ENCODE measurements around the gene KLHDC10. TPM values are rescaled to one million over a fixed set of nuclear protein-coding genes. Genes with fewer than 3 reads are reported as not detected.

KLHDC10 gene
- polyA plus RNA-seq, 2 of the 4 experiments (the other 2 are of a cell fraction) = 25.7 to 35.0 TPM

DNA sequence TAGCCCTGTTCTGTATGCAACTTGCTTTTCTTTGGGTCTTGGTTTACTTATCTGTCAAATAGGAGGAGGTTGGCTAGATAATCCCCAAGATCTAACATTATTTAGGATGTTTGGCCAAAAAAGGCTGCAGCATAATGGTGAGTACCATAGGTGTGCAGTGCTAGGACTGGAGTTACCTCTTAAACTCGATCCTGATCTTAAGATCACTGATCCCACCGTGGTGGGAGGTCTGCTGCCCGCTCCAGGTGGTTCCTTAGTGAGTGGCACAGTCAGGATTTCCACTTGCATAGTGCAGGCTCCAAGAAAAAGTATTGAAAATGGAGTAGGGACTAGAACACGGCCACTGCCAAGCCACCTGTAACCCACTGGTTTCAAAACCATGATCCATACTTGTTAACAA lies 66.9 kb downstream of the KLHDC10 start:
- H3K9me3 ChIP-seq = no peaks in the 10 kb centered on the region
- no peak for DNase-seq (ENCODE audit: low read depth in 1 of 2, low spot score in 1 of 2)
- no peak overlapping the region for H3K27ac ChIP-seq
- CTCF ChIA-PET = no interaction called here
- H3K4me3 ChIP-seq = no peak overlapping the region
- no peak for TF ChIP-seq SMC3 (IDR thresholded peaks at IDR 0.05)
- TF ChIP-seq HOXB5 (CRISPR knock-in tag; IDR thresholded peaks at IDR 0.05) = no peak
- TF ChIP-seq FOXS1 (CRISPR knock-in tag; IDR thresholded peaks at IDR 0.05) = no peak
- no peak for TF ChIP-seq EHMT2 (IDR thresholded peaks at IDR 0.05; ENCODE audit: low read depth)
- no peak for TF ChIP-seq CHD2 (IDR thresholded peaks at IDR 0.05; ENCODE audit: low read length, partially characterized antibody)
- no peak for TF ChIP-seq RAD21 (conservative IDR thresholded peaks at IDR 0.05 in 1 of 2, IDR thresholded peaks at IDR 0.05 in 1 of 2)
- TF ChIP-seq, protein P1, sequence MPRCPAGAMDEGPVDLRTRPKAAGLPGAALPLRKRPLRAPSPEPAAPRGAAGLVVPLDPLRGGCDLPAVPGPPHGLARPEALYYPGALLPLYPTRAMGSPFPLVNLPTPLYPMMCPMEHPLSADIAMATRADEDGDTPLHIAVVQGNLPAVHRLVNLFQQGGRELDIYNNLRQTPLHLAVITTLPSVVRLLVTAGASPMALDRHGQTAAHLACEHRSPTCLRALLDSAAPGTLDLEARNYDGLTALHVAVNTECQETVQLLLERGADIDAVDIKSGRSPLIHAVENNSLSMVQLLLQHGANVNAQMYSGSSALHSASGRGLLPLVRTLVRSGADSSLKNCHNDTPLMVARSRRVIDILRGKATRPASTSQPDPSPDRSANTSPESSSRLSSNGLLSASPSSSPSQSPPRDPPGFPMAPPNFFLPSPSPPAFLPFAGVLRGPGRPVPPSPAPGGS (IDR thresholded peaks at IDR 0.05) = no peak
- TF ChIP-seq RFX5 (IDR thresholded peaks at IDR 0.05) = no peak
- TF ChIP-seq, protein P2, sequence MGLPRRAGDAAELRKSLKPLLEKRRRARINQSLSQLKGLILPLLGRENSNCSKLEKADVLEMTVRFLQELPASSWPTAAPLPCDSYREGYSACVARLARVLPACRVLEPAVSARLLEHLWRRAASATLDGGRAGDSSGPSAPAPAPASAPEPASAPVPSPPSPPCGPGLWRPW (IDR thresholded peaks at IDR 0.05) = no peak
- TF ChIP-seq FOSB (CRISPR knock-in tag; IDR thresholded peaks at IDR 0.05) = no peak
- no peak for TF ChIP-seq HOXB13 (CRISPR knock-in tag; IDR thresholded peaks at IDR 0.05; ENCODE audit: low read depth)
- no peak for TF ChIP-seq CBX8 (IDR thresholded peaks at IDR 0.05)
- TF ChIP-seq, protein P3, sequence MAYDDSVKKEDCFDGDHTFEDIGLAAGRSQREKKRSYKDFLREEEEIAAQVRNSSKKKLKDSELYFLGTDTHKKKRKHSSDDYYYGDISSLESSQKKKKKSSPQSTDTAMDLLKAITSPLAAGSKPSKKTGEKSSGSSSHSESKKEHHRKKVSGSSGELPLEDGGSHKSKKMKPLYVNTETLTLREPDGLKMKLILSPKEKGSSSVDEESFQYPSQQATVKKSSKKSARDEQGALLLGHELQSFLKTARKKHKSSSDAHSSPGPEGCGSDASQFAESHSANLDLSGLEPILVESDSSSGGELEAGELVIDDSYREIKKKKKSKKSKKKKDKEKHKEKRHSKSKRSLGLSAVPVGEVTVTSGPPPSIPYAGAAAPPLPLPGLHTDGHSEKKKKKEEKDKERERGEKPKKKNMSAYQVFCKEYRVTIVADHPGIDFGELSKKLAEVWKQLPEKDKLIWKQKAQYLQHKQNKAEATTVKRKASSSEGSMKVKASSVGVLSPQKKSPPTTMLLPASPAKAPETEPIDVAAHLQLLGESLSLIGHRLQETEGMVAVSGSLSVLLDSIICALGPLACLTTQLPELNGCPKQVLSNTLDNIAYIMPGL (CRISPR knock-in tag; IDR thresholded peaks at IDR 0.05; ENCODE audit: borderline replicate concordance) = no peak
- no peak for TF ChIP-seq EHF (CRISPR knock-in tag; IDR thresholded peaks at IDR 0.05)
- no peak for TF ChIP-seq CBX2 (IDR thresholded peaks at IDR 0.05; ENCODE audit: borderline replicate concordance, low read depth)
- no peak for TF ChIP-seq KDM1A (IDR thresholded peaks at IDR 0.05; ENCODE audit: low read depth)
- no peak for TF ChIP-seq MAFK (IDR thresholded peaks at IDR 0.05; ENCODE audit: partially characterized antibody)
- POLR2A ChIA-PET = no interaction called here
- H3K4me1 ChIP-seq = peaks cover 6% of the 10 kb centered on the region; the same call in 1 of the 3 replicates
- no peak for ATAC-seq
- no peak for FAIRE-seq
- no peak overlapping the region for H3K4me2 ChIP-seq
- WGBS (ENCODE audit: missing lambda C conversion rate) = 86% methylated on average over 4 of the region's 4 CpGs

DNA sequence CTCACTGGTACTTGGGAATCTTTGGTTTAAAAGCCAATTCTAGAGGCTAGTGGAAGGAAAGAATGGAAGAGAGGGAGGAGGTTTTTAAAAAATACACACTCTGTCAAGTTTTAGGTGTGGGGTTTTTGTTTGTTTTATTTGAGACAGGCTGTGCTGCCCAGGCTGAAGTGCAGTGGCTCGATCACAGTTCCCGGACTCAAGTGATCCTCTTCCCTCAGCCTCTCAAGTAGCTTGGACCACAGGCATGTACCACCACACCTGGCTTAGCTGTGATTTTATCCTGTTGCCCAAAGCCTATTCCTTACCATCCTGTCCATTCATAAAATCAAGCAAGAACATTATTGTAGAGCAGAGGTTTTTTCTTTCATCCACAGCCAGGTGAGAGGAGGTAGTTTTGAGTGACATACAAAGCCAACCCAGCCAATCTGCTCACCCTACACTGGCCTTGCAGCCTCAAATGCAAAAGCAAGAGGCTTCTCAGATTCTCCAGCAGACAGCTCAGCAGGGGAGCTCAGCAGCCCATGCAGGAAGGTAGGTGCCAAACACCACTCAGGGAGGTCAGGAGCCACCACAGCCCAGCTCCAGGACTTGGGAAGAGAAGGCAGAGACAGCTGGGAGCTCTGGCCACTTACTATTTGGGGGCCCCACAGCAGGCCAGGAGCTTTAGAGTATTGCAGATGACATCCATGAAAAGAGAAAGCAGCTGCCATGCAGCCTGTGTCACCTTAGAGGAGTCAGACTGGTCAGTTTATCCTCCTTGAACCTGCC lies 69.0 kb downstream of the KLHDC10 start:
- DNase-seq (ENCODE audit: low read depth in 1 of 2, low spot score in 1 of 2) (no peak), ATAC-seq (no peak; a peak in 2 of 6 replicates), FAIRE-seq (no peak)
- Histone ChIP-seq H3K4me1 (peaks cover 11% of the 10 kb centered on the region), H3K4me3 (no peak overlapping the region), H3K9me3 (no peaks in the 10 kb centered on the region), H3K4me2 (no peak overlapping the region), H3K27ac (no peak overlapping the region)
- WGBS (ENCODE audit: missing lambda C conversion rate) = 100% methylated on average over 2 of the region's 2 CpGs
- CTCF ChIA-PET = interaction anchor here (0.6 kb wide), 1 partner anchor 128 kb away, joined by 4 read pairs; no protein-coding TSS in a partner anchor
- POLR2A ChIA-PET = no interaction called here
- no peak for TF ChIP-seq FOSL2 (IDR thresholded peaks at IDR 0.05)
- TF ChIP-seq FOSL2 (CRISPR knock-in tag; IDR thresholded peaks at IDR 0.05) = no peak
- TF ChIP-seq, protein P2 (IDR thresholded peaks at IDR 0.05) = no peak
- TF ChIP-seq TFCP2L1 (CRISPR knock-in tag; IDR thresholded peaks at IDR 0.05) = no peak
- TF ChIP-seq SREBF2 (IDR thresholded peaks at IDR 0.05) = no peak
- TF ChIP-seq NPAS2 (CRISPR knock-in tag; IDR thresholded peaks at IDR 0.05; ENCODE audit: borderline replicate concordance) = no peak
- TF ChIP-seq POLR2A (IDR thresholded peaks at IDR 0.05; ENCODE audit: low read length) = no peak
- TF ChIP-seq, protein P1 (IDR thresholded peaks at IDR 0.05) = no peak
- no peak for TF ChIP-seq HOXB13 (CRISPR knock-in tag; IDR thresholded peaks at IDR 0.05; ENCODE audit: low read depth)
- TF ChIP-seq ZC3H11A (IDR thresholded peaks at IDR 0.05) = no peak
- no peak for TF ChIP-seq RARB (CRISPR knock-in tag; IDR thresholded peaks at IDR 0.05)
- TF ChIP-seq, protein P4, sequence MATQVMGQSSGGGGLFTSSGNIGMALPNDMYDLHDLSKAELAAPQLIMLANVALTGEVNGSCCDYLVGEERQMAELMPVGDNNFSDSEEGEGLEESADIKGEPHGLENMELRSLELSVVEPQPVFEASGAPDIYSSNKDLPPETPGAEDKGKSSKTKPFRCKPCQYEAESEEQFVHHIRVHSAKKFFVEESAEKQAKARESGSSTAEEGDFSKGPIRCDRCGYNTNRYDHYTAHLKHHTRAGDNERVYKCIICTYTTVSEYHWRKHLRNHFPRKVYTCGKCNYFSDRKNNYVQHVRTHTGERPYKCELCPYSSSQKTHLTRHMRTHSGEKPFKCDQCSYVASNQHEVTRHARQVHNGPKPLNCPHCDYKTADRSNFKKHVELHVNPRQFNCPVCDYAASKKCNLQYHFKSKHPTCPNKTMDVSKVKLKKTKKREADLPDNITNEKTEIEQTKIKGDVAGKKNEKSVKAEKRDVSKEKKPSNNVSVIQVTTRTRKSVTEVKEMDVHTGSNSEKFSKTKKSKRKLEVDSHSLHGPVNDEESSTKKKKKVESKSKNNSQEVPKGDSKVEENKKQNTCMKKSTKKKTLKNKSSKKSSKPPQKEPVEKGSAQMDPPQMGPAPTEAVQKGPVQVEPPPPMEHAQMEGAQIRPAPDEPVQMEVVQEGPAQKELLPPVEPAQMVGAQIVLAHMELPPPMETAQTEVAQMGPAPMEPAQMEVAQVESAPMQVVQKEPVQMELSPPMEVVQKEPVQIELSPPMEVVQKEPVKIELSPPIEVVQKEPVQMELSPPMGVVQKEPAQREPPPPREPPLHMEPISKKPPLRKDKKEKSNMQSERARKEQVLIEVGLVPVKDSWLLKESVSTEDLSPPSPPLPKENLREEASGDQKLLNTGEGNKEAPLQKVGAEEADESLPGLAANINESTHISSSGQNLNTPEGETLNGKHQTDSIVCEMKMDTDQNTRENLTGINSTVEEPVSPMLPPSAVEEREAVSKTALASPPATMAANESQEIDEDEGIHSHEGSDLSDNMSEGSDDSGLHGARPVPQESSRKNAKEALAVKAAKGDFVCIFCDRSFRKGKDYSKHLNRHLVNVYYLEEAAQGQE (IDR thresholded peaks at IDR 0.05) = no peak
- no peak for TF ChIP-seq HDAC2 (IDR thresholded peaks at IDR 0.05)
- TF ChIP-seq, protein P5, sequence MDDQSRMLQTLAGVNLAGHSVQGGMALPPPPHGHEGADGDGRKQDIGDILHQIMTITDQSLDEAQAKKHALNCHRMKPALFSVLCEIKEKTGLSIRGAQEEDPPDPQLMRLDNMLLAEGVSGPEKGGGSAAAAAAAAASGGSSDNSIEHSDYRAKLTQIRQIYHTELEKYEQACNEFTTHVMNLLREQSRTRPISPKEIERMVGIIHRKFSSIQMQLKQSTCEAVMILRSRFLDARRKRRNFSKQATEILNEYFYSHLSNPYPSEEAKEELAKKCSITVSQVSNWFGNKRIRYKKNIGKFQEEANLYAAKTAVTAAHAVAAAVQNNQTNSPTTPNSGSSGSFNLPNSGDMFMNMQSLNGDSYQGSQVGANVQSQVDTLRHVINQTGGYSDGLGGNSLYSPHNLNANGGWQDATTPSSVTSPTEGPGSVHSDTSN (IDR thresholded peaks at IDR 0.05) = no peak
- TF ChIP-seq JUNB (IDR thresholded peaks at IDR 0.05) = no peak

Measured in A549 (cell line).